ENCODE results near the gene TEX54. TPM values are rescaled to one million over a fixed set of nuclear protein-coding genes. Genes with fewer than 3 reads are reported as not detected.

TEX54 gene
- total RNA-seq, 1 experiment from 2014 or later: not detected

GRCh38 chr11:62880803-62881578, 48.4 kb upstream of the TEX54 start, which contains the start of gene SLC3A2:
Gene SLC3A2 (plus strand): TSS chr11:62880896. CDS start chr11:62881024, 128 bp downstream.
- no peaks in the 10 kb centered on the region for H3K9me3 Mint-ChIP-seq (ENCODE audit: low read depth, unreplicated experiment)
- peak; percentile 80 for TF ChIP-seq CTCF (IDR thresholded peaks at IDR 0.05; ENCODE audit: unreplicated experiment)
- H3K4me1 Mint-ChIP-seq (ENCODE audit: low read depth, unreplicated experiment): peaks cover 58% of the 10 kb centered on the region
- DNase-seq: peak; percentile 88
- CTCF ChIA-PET: interaction anchor here (0.6 to 1.2 kb wide), 7 partner anchors 26 to 141 kb away, joined by 3 to 8 read pairs (median 6); partner anchors contain the start of gene WDR74
- H3K27me3 Mint-ChIP-seq (ENCODE audit: unreplicated experiment): peaks cover 9% of the 10 kb centered on the region
- intact Hi-C loops (cut with micrococcal nuclease; ENCODE audit: unreplicated experiment): loop anchor here (2.0 kb wide), 1 partner anchor 40 kb away; no protein-coding TSS in a partner anchor
- H3K36me3 Mint-ChIP-seq (ENCODE audit: insufficient read depth, unreplicated experiment): peaks cover 86% of the 10 kb centered on the region
- peak within 1 kb of the TSS; percentile 100 for H3K4me3 Mint-ChIP-seq (ENCODE audit: low read depth, unreplicated experiment)
- TSS peak; percentile 80 for BruUV-seq (replicated peaks)
- H3K27ac Mint-ChIP-seq (ENCODE audit: unreplicated experiment): peak within 1 kb of the TSS; percentile 100

- peak; percentile 39 for DNase-seq
- intact Hi-C loops (cut with micrococcal nuclease; ENCODE audit: unreplicated experiment): loop anchor here (2.0 kb wide), 1 partner anchor 40 kb away; no protein-coding TSS in a partner anchor
- H3K9me3 Mint-ChIP-seq (ENCODE audit: low read depth, unreplicated experiment): no peaks in the 10 kb centered on the region
- BruUV-seq (replicated peaks): no TSS peak
- peaks cover 9% of the 10 kb centered on the region for H3K27me3 Mint-ChIP-seq (ENCODE audit: unreplicated experiment)
- peaks cover 80% of the 10 kb centered on the region for H3K36me3 Mint-ChIP-seq (ENCODE audit: insufficient read depth, unreplicated experiment)
- peak overlapping the region; percentile 100 for H3K27ac Mint-ChIP-seq (ENCODE audit: unreplicated experiment)
- CTCF ChIA-PET: no interaction called here
- TF ChIP-seq CTCF (IDR thresholded peaks at IDR 0.05; ENCODE audit: unreplicated experiment): no peak
- H3K4me3 Mint-ChIP-seq (ENCODE audit: low read depth, unreplicated experiment): peak overlapping the region; percentile 100
- H3K4me1 Mint-ChIP-seq (ENCODE audit: low read depth, unreplicated experiment): peaks cover 56% of the 10 kb centered on the region
These were observed 47.7 kb upstream of the TEX54 start for GRCh38 chr11:62880231-62880802.

GRCh38 chr11:62879235-62879978, 46.8 kb upstream of the TEX54 start:
- intact Hi-C loops (cut with micrococcal nuclease; ENCODE audit: unreplicated experiment): loop anchor here (5.0 kb wide), 1 partner anchor 92 kb away; the partner anchor contains the start of gene TMEM179B
- BruUV-seq (replicated peaks): no TSS peak
- peak overlapping the region; percentile 100 for H3K4me3 Mint-ChIP-seq (ENCODE audit: low read depth, unreplicated experiment)

More at GRCh38 chr11:62879235-62879978, 46.8 kb upstream of the TEX54 start:
- peak overlapping the region; percentile 100 for H3K27ac Mint-ChIP-seq (ENCODE audit: unreplicated experiment)
- DNase-seq: no peak
- H3K36me3 Mint-ChIP-seq (ENCODE audit: insufficient read depth, unreplicated experiment): peaks cover 79% of the 10 kb centered on the region
- H3K9me3 Mint-ChIP-seq (ENCODE audit: low read depth, unreplicated experiment): no peaks in the 10 kb centered on the region
- peaks cover 9% of the 10 kb centered on the region for H3K27me3 Mint-ChIP-seq (ENCODE audit: unreplicated experiment)
- TF ChIP-seq CTCF (IDR thresholded peaks at IDR 0.05; ENCODE audit: unreplicated experiment): no peak
- CTCF ChIA-PET: interaction anchor here (0.8 kb wide), 1 partner anchor 92 kb away, joined by 3 read pairs; the partner anchor contains the start of gene TMEM179B
- peaks cover 50% of the 10 kb centered on the region for H3K4me1 Mint-ChIP-seq (ENCODE audit: low read depth, unreplicated experiment)

All from Calu3 (cell line).